Fibroblast of villous mesenchyme (primary cell): ENCODE results near the gene KCNH1. TPM values are rescaled to one million over a fixed set of nuclear protein-coding genes. Genes with fewer than 3 reads are reported as not detected.

Source experiments
- DNase-seq: peaks from one replicate; pipeline ENCODE4 v3.0.0-alpha.2; 2010; ENCODE audit warnings: low read depth
- H3K4me3 ChIP-seq: 2 replicates; pipeline ENCODE4 v1.5.1; 2011; ENCODE audit warnings: low read depth, mild to moderate bottlenecking, low read length
- total RNA-seq: library from RNA; depleted of rRNA; stranded (reverse); fragments of >200 nt; gene quantifications from 2 replicates; pipeline ENCODE4 v1.2.3, GENCODE V29; 2012
- TF ChIP-seq, protein P1 (sequence below): IDR thresholded peaks from 2 replicates; pipeline ENCODE4 v1.5.1; 2012; ENCODE audit warnings: low read depth, mild to moderate bottlenecking, low read length; ENCODE audit not compliant: insufficient read depth

Gene KCNH1
- total RNA-seq, 1 donor, result 11.2 TPM

GRCh38 chr1:210681158-210681557 lies 452.8 kb downstream of the KCNH1 start:
- no peak overlapping the region for H3K4me3 ChIP-seq
- TF ChIP-seq, protein P1, sequence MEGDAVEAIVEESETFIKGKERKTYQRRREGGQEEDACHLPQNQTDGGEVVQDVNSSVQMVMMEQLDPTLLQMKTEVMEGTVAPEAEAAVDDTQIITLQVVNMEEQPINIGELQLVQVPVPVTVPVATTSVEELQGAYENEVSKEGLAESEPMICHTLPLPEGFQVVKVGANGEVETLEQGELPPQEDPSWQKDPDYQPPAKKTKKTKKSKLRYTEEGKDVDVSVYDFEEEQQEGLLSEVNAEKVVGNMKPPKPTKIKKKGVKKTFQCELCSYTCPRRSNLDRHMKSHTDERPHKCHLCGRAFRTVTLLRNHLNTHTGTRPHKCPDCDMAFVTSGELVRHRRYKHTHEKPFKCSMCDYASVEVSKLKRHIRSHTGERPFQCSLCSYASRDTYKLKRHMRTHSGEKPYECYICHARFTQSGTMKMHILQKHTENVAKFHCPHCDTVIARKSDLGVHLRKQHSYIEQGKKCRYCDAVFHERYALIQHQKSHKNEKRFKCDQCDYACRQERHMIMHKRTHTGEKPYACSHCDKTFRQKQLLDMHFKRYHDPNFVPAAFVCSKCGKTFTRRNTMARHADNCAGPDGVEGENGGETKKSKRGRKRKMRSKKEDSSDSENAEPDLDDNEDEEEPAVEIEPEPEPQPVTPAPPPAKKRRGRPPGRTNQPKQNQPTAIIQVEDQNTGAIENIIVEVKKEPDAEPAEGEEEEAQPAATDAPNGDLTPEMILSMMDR, result no peak
- DNase-seq, result no peak

- TF ChIP-seq, protein P1, result no peak
- no peak overlapping the region for H3K4me3 ChIP-seq
- DNase-seq, result no peak
Observed at GRCh38 chr1:210678306-210678705, 455.6 kb downstream of the KCNH1 start.

GRCh38 chr1:210677533-210677932 lies 456.4 kb downstream of the KCNH1 start:
- no peak overlapping the region for H3K4me3 ChIP-seq
- TF ChIP-seq, protein P1, result no peak
- DNase-seq, result no peak

GRCh38 chr1:210676539-210676938 lies 457.4 kb downstream of the KCNH1 start:
- no peak for DNase-seq
- TF ChIP-seq, protein P1, result no peak
- no peak overlapping the region for H3K4me3 ChIP-seq

GRCh38 chr1:210674151-210674550 lies 459.8 kb downstream of the KCNH1 start:
- TF ChIP-seq, protein P1, result no peak
- no peak overlapping the region for H3K4me3 ChIP-seq
- DNase-seq, result no peak

DNA sequence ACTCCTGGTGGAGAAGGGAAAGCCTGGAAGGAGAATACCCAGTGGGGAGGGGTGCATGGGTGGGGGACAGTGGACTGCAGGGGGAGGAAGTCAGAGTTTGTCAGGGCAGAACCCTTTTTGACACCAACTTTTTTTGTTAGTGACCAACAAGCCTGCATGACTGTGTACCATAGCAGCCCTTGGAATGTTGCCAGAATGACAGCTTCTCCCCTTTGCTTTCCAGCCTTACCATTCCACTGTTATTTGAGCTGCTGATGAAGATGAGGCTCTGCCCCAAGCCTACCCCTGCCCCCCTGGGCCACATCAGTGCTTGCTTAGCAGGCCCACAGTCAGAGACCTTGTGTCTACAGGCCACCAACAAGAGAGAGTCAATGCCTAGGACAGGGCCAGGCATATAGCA lies 464.0 kb downstream of the KCNH1 start:
- TF ChIP-seq, protein P1, result no peak
- DNase-seq, result no peak
- no peak overlapping the region for H3K4me3 ChIP-seq

DNA sequence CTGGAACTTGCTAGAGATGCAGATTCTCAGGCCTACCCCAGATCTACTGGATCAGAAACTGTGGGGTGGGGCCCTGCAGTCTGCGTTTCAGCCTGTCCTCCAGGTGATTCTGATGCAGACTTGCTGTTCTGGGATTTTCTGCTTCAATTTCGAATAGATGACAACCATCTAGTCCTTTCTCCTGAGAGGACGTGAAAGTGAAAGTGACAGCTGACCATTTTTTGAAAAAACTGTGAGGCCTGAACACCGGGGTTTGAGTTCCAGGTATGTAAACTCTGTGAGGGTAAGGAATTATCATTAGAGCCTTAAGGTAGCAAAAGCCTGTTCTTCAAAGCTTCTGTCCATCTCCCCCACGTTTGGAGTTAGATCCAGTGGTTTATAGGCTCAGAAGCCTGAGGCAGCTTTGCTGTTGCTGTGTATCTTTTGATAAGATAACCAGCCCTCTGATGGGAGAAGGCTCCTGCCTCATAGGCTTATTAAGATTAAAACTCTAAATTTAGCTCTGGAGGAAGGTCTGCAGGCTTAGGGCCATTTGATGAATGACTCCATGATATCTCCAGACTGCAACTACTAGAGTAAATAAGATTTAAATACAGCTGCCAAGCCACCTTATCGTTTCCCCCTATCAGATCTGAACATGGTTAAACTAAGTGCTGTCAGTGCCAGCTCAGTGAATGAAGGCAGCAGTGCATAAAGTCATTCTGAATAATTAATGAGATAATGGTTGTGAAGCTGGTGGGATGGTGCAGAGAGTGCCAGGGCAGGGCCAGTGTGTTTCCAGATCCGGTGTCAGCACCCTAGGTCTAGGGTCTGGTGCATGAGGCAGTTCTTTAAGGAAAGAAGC lies 470.0 kb downstream of the KCNH1 start:
- DNase-seq, result peak; percentile 15
- TF ChIP-seq, protein P1, result no peak
- no peak overlapping the region for H3K4me3 ChIP-seq
